Upper lobe of right lung (tissue), 1 donor: ENCODE data around the gene POPDC2. TPM values are rescaled to one million over a fixed set of nuclear protein-coding genes. Genes with fewer than 3 reads are reported as not detected.

Source experiments
- total RNA-seq: library from RNA; stranded (reverse); fragmentation: NEBNext Ultra II Directional; extraction: Animal tissue kit (Norgen Biotek cat#: 25700); gene quantifications from one replicate; pipeline ENCODE4 v1.2.1, GENCODE V29; 2021
- donor health status: DM: no; HTN: yes; CAD: no; lungs with severe emphysema.

The POPDC2 gene
- total RNA-seq, 1 donor from 2014 or later: 2.7 TPM

Other genes with a start within 250 kb of the POPDC2 start
- gene TMEM39A, start 197.0 kb downstream of the POPDC2 start, total RNA-seq: 48.2 TPM
- gene POGLUT1, start 191.6 kb downstream of the POPDC2 start, total RNA-seq: 16.7 TPM
- gene TIMMDC1, start 162.0 kb downstream of the POPDC2 start, total RNA-seq: 94.1 TPM
- gene CD80, start 101.0 kb downstream of the POPDC2 start, total RNA-seq: 7.9 TPM
- gene ADPRH, start 81.1 kb downstream of the POPDC2 start, total RNA-seq: 26.5 TPM
- gene PLA1A, start 62.7 kb downstream of the POPDC2 start, total RNA-seq: 37.6 TPM
- gene COX17, start 16.8 kb upstream of the POPDC2 start, total RNA-seq: 48.9 TPM
- gene CFAP91, start 42.4 kb upstream of the POPDC2 start, total RNA-seq: 3.7 TPM
- not detected for gene NR1I2, start 121.5 kb upstream of the POPDC2 start, total RNA-seq